Measurements from ENCODE around the gene FKRP. TPM values are rescaled to one million over a fixed set of nuclear protein-coding genes. Genes with fewer than 3 reads are reported as not detected.

The FKRP gene
- total and polyA plus RNA-seq, 2 of the 13 experiments (the other 11 are each of a cell fraction or from before 2014, with no cell fraction given), result 7.3 to 9.8 TPM

DNA sequence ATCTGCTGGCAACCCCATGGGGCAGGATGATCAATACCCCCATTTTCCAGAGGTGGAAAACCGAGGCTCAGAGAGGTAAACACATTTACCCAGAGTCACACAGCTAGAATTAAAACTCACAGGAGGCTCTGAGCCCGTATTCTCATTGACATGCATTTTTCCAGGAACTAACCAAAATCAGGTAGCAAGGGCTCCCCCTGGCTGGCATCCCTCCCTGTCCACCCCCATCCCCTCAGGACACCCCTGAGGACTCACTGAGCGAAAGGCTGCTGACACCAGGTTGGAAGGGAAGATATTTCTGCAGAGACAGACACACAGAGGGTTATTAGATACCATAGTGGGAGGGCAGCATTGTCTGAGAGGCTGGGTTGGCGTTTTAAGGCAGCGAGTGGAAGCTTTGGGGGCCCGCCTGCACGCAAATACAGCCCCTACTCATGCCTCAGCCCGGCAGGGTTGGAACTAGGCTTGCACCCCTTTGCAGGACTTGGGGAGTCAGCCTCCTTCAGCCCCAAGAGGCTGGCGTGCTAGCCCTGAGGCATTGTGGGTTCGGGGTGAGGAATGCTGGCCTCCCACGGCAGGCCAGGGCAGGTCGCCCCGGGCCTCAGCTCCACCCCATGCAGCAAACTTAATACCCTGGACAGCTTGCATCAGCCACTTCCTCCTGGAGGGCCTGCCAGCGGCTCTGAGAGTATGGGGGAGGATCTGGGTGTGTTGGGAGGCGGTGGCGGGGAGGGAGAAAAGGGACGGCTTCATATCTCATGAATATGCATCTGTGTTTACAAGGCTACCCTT lies 38.6 kb downstream of the FKRP start (continued):
- TF ChIP-seq KMT2A (CRISPR knock-in tag; IDR thresholded peaks at IDR 0.05) (no peak), ZNF567 (CRISPR knock-in tag; IDR thresholded peaks at IDR 0.05; ENCODE audit: borderline replicate concordance) (no peak), BORCS8-MEF2B (CRISPR knock-in tag; IDR thresholded peaks at IDR 0.05) (0 out of 2 replicates have a peak, but pooled peaks have one; percentile 45), ZNF629 (CRISPR knock-in tag; conservative IDR thresholded peaks at IDR 0.05) (peak; percentile 88), NR2F1 (CRISPR knock-in tag; IDR thresholded peaks at IDR 0.05) (no peak), TARDBP (CRISPR knock-in tag; IDR thresholded peaks at IDR 0.05) (0 out of 2 replicates have a peak, but pooled peaks have one; percentile 53), NFYC (CRISPR knock-in tag; IDR thresholded peaks at IDR 0.05) (no peak), ZNF510 (CRISPR knock-in tag; IDR thresholded peaks at IDR 0.05; ENCODE audit: low read depth) (no peak), KAT8 (CRISPR knock-in tag; IDR thresholded peaks at IDR 0.05) (peak; percentile 64), ZNF350 (CRISPR knock-in tag; IDR thresholded peaks at IDR 0.05; ENCODE audit: borderline replicate concordance, low read depth) (peak; percentile 95; the same call in 1 of the 2 replicates), SMAD1 (CRISPR knock-in tag; IDR thresholded peaks at IDR 0.05; ENCODE audit: borderline replicate concordance, low read depth) (no peak), ZNF75D (CRISPR knock-in tag; IDR thresholded peaks at IDR 0.05; ENCODE audit: borderline replicate concordance) (no peak), ZNF12 (CRISPR knock-in tag; IDR thresholded peaks at IDR 0.05) (peak; percentile 69; the same call in 1 of the 2 replicates), ZFYVE20 (CRISPR knock-in tag; IDR thresholded peaks at IDR 0.05; ENCODE audit: borderline replicate concordance, low read depth) (no peak), AHR (CRISPR knock-in tag; IDR thresholded peaks at IDR 0.05) (no peak), ZNF773 (CRISPR knock-in tag; IDR thresholded peaks at IDR 0.05; ENCODE audit: borderline replicate concordance) (no peak), SAFB2 (CRISPR knock-in tag; IDR thresholded peaks at IDR 0.05; ENCODE audit: borderline replicate concordance, low read depth) (no peak), ZSCAN31 (CRISPR knock-in tag; IDR thresholded peaks at IDR 0.05; ENCODE audit: low read depth) (no peak), ATF7 (IDR thresholded peaks at IDR 0.05) (no peak), ATF7 (CRISPR knock-in tag; IDR thresholded peaks at IDR 0.05) (no peak), CBX1 (IDR thresholded peaks at IDR 0.05; ENCODE audit: low read depth) (no peak)
- TF ChIP-seq, protein P1, sequence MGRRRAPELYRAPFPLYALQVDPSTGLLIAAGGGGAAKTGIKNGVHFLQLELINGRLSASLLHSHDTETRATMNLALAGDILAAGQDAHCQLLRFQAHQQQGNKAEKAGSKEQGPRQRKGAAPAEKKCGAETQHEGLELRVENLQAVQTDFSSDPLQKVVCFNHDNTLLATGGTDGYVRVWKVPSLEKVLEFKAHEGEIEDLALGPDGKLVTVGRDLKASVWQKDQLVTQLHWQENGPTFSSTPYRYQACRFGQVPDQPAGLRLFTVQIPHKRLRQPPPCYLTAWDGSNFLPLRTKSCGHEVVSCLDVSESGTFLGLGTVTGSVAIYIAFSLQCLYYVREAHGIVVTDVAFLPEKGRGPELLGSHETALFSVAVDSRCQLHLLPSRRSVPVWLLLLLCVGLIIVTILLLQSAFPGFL (CRISPR knock-in tag; IDR thresholded peaks at IDR 0.05), result no peak
- TF ChIP-seq, protein P2, sequence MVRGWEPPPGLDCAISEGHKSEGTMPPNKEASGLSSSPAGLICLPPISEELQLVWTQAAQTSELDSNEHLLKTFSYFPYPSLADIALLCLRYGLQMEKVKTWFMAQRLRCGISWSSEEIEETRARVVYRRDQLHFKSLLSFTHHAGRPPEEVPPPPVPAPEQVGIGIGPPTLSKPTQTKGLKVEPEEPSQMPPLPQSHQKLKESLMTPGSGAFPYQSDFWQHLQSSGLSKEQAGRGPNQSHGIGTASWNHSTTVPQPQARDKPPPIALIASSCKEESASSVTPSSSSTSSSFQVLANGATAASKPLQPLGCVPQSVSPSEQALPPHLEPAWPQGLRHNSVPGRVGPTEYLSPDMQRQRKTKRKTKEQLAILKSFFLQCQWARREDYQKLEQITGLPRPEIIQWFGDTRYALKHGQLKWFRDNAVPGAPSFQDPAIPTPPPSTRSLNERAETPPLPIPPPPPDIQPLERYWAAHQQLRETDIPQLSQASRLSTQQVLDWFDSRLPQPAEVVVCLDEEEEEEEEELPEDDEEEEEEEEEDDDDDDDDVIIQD (CRISPR knock-in tag; IDR thresholded peaks at IDR 0.05; ENCODE audit: low read depth), result no peak
- TF ChIP-seq, protein P3, sequence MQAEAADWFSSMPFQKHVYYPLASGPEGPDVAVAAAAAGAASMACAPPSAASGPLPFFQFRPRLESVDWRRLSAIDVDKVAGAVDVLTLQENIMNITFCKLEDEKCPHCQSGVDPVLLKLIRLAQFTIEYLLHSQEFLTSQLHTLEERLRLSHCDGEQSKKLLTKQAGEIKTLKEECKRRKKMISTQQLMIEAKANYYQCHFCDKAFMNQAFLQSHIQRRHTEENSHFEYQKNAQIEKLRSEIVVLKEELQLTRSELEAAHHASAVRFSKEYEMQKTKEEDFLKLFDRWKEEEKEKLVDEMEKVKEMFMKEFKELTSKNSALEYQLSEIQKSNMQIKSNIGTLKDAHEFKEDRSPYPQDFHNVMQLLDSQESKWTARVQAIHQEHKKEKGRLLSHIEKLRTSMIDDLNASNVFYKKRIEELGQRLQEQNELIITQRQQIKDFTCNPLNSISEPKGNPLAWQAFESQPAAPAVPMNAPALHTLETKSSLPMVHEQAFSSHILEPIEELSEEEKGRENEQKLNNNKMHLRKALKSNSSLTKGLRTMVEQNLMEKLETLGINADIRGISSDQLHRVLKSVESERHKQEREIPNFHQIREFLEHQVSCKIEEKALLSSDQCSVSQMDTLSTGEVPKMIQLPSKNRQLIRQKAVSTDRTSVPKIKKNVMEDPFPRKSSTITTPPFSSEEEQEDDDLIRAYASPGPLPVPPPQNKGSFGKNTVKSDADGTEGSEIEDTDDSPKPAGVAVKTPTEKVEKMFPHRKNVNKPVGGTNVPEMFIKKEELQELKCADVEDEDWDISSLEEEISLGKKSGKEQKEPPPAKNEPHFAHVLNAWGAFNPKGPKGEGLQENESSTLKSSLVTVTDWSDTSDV (CRISPR knock-in tag; IDR thresholded peaks at IDR 0.05), result no peak
- TF ChIP-seq, protein P4, sequence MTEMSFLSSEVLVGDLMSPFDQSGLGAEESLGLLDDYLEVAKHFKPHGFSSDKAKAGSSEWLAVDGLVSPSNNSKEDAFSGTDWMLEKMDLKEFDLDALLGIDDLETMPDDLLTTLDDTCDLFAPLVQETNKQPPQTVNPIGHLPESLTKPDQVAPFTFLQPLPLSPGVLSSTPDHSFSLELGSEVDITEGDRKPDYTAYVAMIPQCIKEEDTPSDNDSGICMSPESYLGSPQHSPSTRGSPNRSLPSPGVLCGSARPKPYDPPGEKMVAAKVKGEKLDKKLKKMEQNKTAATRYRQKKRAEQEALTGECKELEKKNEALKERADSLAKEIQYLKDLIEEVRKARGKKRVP (CRISPR knock-in tag; IDR thresholded peaks at IDR 0.05), result peak; percentile 86 to 100
